ENCODE measurements around the gene ENAM.

The ENAM gene

DNA sequence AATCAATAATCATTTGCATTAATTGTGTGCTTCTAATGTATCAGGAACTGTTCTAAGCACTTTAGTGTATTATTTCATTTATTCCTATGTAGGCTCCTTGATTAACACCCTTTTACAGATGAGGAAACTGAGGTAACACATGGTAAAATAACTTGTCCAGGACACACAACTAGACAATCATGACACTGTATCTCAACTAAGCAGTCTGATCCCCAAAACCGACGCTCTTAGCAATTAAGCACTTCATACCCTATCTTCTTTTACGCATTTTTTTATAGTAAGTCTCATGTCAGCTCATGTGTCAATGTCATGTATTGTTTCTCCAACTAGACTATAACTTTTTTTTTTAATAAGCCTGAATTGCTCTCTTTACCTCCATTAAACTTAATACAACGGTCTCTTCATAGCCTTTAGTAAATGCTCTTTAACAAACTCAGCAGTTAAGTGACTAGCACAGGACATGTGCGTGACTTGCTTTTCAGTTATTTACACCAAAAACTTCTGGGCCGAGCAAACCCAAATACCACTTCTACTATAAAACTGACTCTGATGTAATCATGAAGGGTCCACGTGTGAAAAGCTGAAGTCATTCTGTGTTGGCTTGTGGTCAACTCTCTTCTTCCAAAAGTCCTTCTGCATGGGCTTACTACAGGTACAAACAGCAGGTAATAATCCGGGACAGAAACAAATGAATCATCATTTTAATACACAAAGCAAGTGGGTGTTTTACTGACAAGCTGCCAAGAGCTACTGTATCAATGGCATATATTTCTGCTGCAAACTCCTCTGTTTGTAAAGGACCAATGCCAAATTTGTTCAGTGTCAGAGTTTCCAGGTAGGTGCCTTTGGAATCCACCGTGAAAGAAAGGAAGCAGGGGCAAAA is 44.4 kb upstream of the ENAM start:
- ATAC-seq = no peak

DNA sequence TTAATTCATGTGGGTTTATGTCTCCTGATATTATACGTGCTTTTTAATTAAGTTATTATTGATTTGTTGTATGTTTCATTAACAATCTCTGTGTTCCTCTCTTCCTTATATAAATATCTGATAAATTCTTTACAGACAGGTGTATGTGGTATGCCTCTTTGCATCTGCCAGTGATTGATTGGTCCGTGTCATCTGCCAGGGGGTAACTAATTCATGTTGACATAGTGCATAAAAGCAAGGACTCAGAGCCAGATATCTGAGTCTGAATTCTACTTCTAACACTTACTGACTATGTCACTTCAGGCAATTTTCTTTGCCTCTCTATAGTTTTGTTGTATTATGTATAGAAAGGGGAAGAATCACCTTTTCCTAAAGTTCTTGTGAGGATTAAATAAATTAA is 41.7 kb upstream of the ENAM start:
- no peak for ATAC-seq
- no peak for TF ChIP-seq RARB (CRISPR knock-in tag; IDR thresholded peaks at IDR 0.05)
- no peak for TF ChIP-seq ARNTL (CRISPR knock-in tag; IDR thresholded peaks at IDR 0.05; ENCODE audit: borderline replicate concordance, low read depth)
- TF ChIP-seq ZNF70 (CRISPR knock-in tag; IDR thresholded peaks at IDR 0.05) = no peak
- no peak for TF ChIP-seq OSR1 (CRISPR knock-in tag; IDR thresholded peaks at IDR 0.05)
- no peak for TF ChIP-seq ZC3H10 (CRISPR knock-in tag; IDR thresholded peaks at IDR 0.05)
- no peak for TF ChIP-seq ESRRG (CRISPR knock-in tag; IDR thresholded peaks at IDR 0.05)
- TF ChIP-seq ZFP3 (CRISPR knock-in tag; IDR thresholded peaks at IDR 0.05) = no peak
- no peak for TF ChIP-seq SNAI2 (CRISPR knock-in tag; IDR thresholded peaks at IDR 0.05)
- TF ChIP-seq, protein P1, sequence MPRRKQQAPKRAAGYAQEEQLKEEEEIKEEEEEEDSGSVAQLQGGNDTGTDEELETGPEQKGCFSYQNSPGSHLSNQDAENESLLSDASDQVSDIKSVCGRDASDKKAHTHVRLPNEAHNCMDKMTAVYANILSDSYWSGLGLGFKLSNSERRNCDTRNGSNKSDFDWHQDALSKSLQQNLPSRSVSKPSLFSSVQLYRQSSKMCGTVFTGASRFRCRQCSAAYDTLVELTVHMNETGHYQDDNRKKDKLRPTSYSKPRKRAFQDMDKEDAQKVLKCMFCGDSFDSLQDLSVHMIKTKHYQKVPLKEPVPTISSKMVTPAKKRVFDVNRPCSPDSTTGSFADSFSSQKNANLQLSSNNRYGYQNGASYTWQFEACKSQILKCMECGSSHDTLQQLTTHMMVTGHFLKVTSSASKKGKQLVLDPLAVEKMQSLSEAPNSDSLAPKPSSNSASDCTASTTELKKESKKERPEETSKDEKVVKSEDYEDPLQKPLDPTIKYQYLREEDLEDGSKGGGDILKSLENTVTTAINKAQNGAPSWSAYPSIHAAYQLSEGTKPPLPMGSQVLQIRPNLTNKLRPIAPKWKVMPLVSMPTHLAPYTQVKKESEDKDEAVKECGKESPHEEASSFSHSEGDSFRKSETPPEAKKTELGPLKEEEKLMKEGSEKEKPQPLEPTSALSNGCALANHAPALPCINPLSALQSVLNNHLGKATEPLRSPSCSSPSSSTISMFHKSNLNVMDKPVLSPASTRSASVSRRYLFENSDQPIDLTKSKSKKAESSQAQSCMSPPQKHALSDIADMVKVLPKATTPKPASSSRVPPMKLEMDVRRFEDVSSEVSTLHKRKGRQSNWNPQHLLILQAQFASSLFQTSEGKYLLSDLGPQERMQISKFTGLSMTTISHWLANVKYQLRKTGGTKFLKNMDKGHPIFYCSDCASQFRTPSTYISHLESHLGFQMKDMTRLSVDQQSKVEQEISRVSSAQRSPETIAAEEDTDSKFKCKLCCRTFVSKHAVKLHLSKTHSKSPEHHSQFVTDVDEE (CRISPR knock-in tag; IDR thresholded peaks at IDR 0.05) = no peak
- no peak for TF ChIP-seq TCF4 (CRISPR knock-in tag; IDR thresholded peaks at IDR 0.05; ENCODE audit: borderline replicate concordance)
- TF ChIP-seq ZFP30 (CRISPR knock-in tag; IDR thresholded peaks at IDR 0.05) = no peak
- TF ChIP-seq, protein P2, sequence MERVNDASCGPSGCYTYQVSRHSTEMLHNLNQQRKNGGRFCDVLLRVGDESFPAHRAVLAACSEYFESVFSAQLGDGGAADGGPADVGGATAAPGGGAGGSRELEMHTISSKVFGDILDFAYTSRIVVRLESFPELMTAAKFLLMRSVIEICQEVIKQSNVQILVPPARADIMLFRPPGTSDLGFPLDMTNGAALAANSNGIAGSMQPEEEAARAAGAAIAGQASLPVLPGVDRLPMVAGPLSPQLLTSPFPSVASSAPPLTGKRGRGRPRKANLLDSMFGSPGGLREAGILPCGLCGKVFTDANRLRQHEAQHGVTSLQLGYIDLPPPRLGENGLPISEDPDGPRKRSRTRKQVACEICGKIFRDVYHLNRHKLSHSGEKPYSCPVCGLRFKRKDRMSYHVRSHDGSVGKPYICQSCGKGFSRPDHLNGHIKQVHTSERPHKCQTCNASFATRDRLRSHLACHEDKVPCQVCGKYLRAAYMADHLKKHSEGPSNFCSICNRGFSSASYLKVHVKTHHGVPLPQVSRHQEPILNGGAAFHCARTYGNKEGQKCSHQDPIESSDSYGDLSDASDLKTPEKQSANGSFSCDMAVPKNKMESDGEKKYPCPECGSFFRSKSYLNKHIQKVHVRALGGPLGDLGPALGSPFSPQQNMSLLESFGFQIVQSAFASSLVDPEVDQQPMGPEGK (CRISPR knock-in tag; IDR thresholded peaks at IDR 0.05; ENCODE audit: borderline replicate concordance) = no peak
- TF ChIP-seq, protein P3, sequence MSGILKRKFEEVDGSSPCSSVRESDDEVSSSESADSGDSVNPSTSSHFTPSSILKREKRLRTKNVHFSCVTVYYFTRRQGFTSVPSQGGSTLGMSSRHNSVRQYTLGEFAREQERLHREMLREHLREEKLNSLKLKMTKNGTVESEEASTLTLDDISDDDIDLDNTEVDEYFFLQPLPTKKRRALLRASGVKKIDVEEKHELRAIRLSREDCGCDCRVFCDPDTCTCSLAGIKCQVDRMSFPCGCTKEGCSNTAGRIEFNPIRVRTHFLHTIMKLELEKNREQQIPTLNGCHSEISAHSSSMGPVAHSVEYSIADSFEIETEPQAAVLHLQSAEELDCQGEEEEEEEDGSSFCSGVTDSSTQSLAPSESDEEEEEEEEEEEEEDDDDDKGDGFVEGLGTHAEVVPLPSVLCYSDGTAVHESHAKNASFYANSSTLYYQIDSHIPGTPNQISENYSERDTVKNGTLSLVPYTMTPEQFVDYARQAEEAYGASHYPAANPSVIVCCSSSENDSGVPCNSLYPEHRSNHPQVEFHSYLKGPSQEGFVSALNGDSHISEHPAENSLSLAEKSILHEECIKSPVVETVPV (CRISPR knock-in tag; IDR thresholded peaks at IDR 0.05) = no peak
- TF ChIP-seq, protein P4, sequence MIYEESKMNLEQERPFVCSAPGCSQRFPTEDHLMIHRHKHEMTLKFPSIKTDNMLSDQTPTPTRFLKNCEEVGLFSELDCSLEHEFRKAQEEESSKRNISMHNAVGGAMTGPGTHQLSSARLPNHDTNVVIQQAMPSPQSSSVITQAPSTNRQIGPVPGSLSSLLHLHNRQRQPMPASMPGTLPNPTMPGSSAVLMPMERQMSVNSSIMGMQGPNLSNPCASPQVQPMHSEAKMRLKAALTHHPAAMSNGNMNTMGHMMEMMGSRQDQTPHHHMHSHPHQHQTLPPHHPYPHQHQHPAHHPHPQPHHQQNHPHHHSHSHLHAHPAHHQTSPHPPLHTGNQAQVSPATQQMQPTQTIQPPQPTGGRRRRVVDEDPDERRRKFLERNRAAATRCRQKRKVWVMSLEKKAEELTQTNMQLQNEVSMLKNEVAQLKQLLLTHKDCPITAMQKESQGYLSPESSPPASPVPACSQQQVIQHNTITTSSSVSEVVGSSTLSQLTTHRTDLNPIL (CRISPR knock-in tag; IDR thresholded peaks at IDR 0.05; ENCODE audit: low read depth) = no peak

More for the DNA sequence above, 44.4 kb upstream of the ENAM start:
- TF ChIP-seq ISL1 (CRISPR knock-in tag; IDR thresholded peaks at IDR 0.05) = no peak
- TF ChIP-seq RARB (CRISPR knock-in tag; IDR thresholded peaks at IDR 0.05) = no peak
- TF ChIP-seq PPARA (CRISPR knock-in tag; IDR thresholded peaks at IDR 0.05; ENCODE audit: borderline replicate concordance) = no peak
- TF ChIP-seq, protein P1 (CRISPR knock-in tag; IDR thresholded peaks at IDR 0.05) = no peak
- TF ChIP-seq OSR1 (CRISPR knock-in tag; IDR thresholded peaks at IDR 0.05) = no peak
- TF ChIP-seq, protein P5, sequence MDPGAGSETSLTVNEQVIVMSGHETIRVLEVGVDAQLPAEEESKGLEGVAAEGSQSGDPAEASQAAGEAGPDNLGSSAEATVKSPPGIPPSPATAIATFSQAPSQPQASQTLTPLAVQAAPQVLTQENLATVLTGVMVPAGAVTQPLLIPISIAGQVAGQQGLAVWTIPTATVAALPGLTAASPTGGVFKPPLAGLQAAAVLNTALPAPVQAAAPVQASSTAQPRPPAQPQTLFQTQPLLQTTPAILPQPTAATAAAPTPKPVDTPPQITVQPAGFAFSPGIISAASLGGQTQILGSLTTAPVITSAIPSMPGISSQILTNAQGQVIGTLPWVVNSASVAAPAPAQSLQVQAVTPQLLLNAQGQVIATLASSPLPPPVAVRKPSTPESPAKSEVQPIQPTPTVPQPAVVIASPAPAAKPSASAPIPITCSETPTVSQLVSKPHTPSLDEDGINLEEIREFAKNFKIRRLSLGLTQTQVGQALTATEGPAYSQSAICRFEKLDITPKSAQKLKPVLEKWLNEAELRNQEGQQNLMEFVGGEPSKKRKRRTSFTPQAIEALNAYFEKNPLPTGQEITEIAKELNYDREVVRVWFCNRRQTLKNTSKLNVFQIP (CRISPR knock-in tag; IDR thresholded peaks at IDR 0.05; ENCODE audit: borderline replicate concordance, low read depth) = no peak

Measured in SK-N-SH treated with all-trans-retinoic acid at 6 μM for 48 hours (cell line).